ENCODE data around the gene ITGB6. TPM values are rescaled to one million over a fixed set of nuclear protein-coding genes. Genes with fewer than 3 reads are reported as not detected.
"Not testable (repeated sequence)": the region's sequence is repeated elsewhere in the genome, so short reads cannot be mapped to it uniquely, and the experiment has no call there.

The ITGB6 gene
- total RNA-seq, 4 donors from 2014 or later = 11.1 to 17.2 (median 13.4) TPM

GRCh38 chr2:160125828-160126227 lies 74.2 kb downstream of the ITGB6 start:
- no peak overlapping the region for H3K27ac ChIP-seq
- intact Hi-C loops (cut with DNase I) = no loop called here
- no peaks in the 10 kb centered on the region for H3K36me3 ChIP-seq
- H3K27me3 ChIP-seq = no peaks in the 10 kb centered on the region
- H3K4me1 ChIP-seq = peaks cover 0 to 4% of the 10 kb centered on the region in 2 donors
- no peak for DNase-seq
- TF ChIP-seq POLR2A (IDR thresholded peaks at IDR 0.05) (no peak), CTCF (IDR thresholded peaks at IDR 0.05) (no peak)
- 82 to 86% methylated on average over 6 of the region's 6 CpGs for WGBS, 2 donors
- no peaks in the 10 kb centered on the region for H3K9me3 ChIP-seq
- no peak overlapping the region for H3K4me3 ChIP-seq (replicated peaks in 1 of 3)

GRCh38 chr2:160125366-160125765 lies 74.7 kb downstream of the ITGB6 start:
- 98% methylated on average over 2 of the region's 2 CpGs for WGBS, 2 donors
- Histone ChIP-seq H3K27ac (no peak overlapping the region), H3K4me1 (peaks cover 0 to 4% of the 10 kb centered on the region in 2 donors), H3K4me3 (replicated peaks in 1 of 3) (no peak overlapping the region), H3K9me3 (no peaks in the 10 kb centered on the region), H3K27me3 (no peaks in the 10 kb centered on the region), H3K36me3 (no peaks in the 10 kb centered on the region)
- DNase-seq = no peak
- TF ChIP-seq POLR2A (IDR thresholded peaks at IDR 0.05) (no peak), CTCF (IDR thresholded peaks at IDR 0.05) (no peak)
- intact Hi-C loops (cut with DNase I) = no loop called here

GRCh38 chr2:160124571-160124970 lies 75.5 kb downstream of the ITGB6 start:
- WGBS, 2 donors = 50 to 65% methylated on average over 1 of the region's 1 CpG

GRCh38 chr2:160114721-160115120 lies 85.4 kb downstream of the ITGB6 start:
- intact Hi-C loops (cut with DNase I); H3K36me3 ChIP-seq; H3K4me1 ChIP-seq; H3K4me3 ChIP-seq (replicated peaks in 1 of 3); DNase-seq; H3K9me3 ChIP-seq; H3K27ac ChIP-seq; H3K27me3 ChIP-seq: not testable (repeated sequence)
- WGBS, 2 donors = 69 to 74% methylated on average over 6 to 7 of the region's 8 CpGs

More at GRCh38 chr2:160124571-160124970, 75.5 kb downstream of the ITGB6 start:
- no peaks in the 10 kb centered on the region for H3K9me3 ChIP-seq
- H3K27me3 ChIP-seq = no peaks in the 10 kb centered on the region
- no peak for DNase-seq
- intact Hi-C loops (cut with DNase I) = no loop called here
- no peak overlapping the region for H3K4me3 ChIP-seq (replicated peaks in 1 of 3)
- no peak for TF ChIP-seq CTCF (IDR thresholded peaks at IDR 0.05)
- no peak for TF ChIP-seq POLR2A (IDR thresholded peaks at IDR 0.05)
- H3K36me3 ChIP-seq = no peaks in the 10 kb centered on the region
- peaks cover 0 to 4% of the 10 kb centered on the region in 2 donors for H3K4me1 ChIP-seq
- H3K27ac ChIP-seq = no peak overlapping the region

GRCh38 chr2:160114020-160114419 lies 86.1 kb downstream of the ITGB6 start:
- Histone ChIP-seq H3K36me3 (no peaks in the 10 kb centered on the region), H3K9me3 (no peaks in the 10 kb centered on the region), H3K27ac (no peak overlapping the region), H3K4me3 (replicated peaks in 1 of 3) (no peak overlapping the region), H3K27me3 (no peaks in the 10 kb centered on the region), H3K4me1 (no peaks in the 10 kb centered on the region)
- no peak for DNase-seq
- intact Hi-C loops (cut with DNase I) = no loop called here
- 91 to 93% methylated on average over 3 of the region's 3 CpGs for WGBS, 2 donors
- no peak for TF ChIP-seq POLR2A (IDR thresholded peaks at IDR 0.05)
- no peak for TF ChIP-seq CTCF (IDR thresholded peaks at IDR 0.05)

All from thyroid gland (tissue), 4 donors.